SIG-M5 treated with dmso at 0.1 percent for 504 hours (cell line): Measurements from ENCODE around the gene NFE2L1.
A peak's percentile ranks its signal among the peaks of the same experiment; 100 is the strongest.
"Not testable (repeated sequence)": the region's sequence is repeated elsewhere in the genome, so short reads cannot be mapped to it uniquely, and the experiment has no call there.

Experiments used
- DNase-seq: peaks from one replicate; lab custom pipeline; 2025; ENCODE audit not compliant: unreplicated experiment; lab: John Stamatoyannopoulos, UW

Gene NFE2L1

GRCh38 chr17:48022901-48023300, 25.3 kb upstream of the NFE2L1 start:
- no peak for DNase-seq

- peak; percentile 60 for DNase-seq
These were observed 24.6 kb upstream of the NFE2L1 start for GRCh38 chr17:48023400-48024148.

GRCh38 chr17:48024149-48025039, 23.8 kb upstream of the NFE2L1 start:
- peak; percentile 63 for DNase-seq

GRCh38 chr17:48025040-48025903, 22.9 kb upstream of the NFE2L1 start:
- DNase-seq: peak; percentile 98

- DNase-seq: no peak
These were observed 22.2 kb upstream of the NFE2L1 start for GRCh38 chr17:48025904-48026501.

GRCh38 chr17:48026502-48027321, 21.4 kb upstream of the NFE2L1 start:
- DNase-seq: peak; percentile 88

GRCh38 chr17:48027322-48027981, 20.7 kb upstream of the NFE2L1 start:
- DNase-seq: no peak

- DNase-seq: no peak
These were observed 19.4 kb upstream of the NFE2L1 start for GRCh38 chr17:48028736-48029135.

GRCh38 chr17:48030531-48030930, 17.6 kb upstream of the NFE2L1 start:
- DNase-seq: no peak

GRCh38 chr17:48031966-48032365, 16.2 kb upstream of the NFE2L1 start:
- DNase-seq: no peak

GRCh38 chr17:48034734-48035133, 13.4 kb upstream of the NFE2L1 start:
- DNase-seq: not testable (repeated sequence)

- DNase-seq: no peak
These were observed 11.5 kb upstream of the NFE2L1 start for GRCh38 chr17:48036693-48037035.

GRCh38 chr17:48037036-48037837, 10.9 kb upstream of the NFE2L1 start, which contains the start of gene COPZ2:
Gene COPZ2 (minus strand): TSS chr17:48037797. CDS start chr17:48037777, 20 bp downstream.
- DNase-seq: peak; percentile 45

GRCh38 chr17:48037838-48038323, 10.3 kb upstream of the NFE2L1 start:
- DNase-seq: no peak

GRCh38 chr17:48038687-48039086, 9.5 kb upstream of the NFE2L1 start:
- no peak for DNase-seq

GRCh38 chr17:48043176-48043575, 5.0 kb upstream of the NFE2L1 start:
- no peak for DNase-seq

GRCh38 chr17:48044851-48045250, 3.3 kb upstream of the NFE2L1 start:
- no peak for DNase-seq

GRCh38 chr17:48045316-48046001, 2.7 kb upstream of the NFE2L1 start:
- no peak for DNase-seq
